ENCODE results near the gene LENEP.

LENEP gene

DNA sequence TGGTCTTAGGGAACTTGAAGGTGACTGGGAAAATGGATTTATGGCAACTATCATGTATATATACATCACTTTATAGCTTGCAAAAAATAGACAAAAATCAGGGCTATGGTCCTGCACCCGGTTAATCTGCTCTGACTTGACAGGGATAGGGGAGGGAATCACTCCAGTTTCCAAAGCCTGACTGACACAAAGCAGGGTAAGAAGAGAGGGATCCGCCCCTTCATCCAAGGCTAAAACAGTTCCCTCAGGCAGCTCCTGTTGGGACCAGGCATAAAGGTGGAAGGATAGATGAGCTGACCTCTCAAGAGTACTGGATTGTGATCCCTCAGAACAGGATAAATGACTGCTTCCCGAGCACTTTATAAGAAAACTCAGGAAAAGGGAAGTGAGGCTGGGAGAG, 38.8 kb upstream of the LENEP start:
- H2AFZ ChIP-seq (ENCODE audit: low read length) = no peak overlapping the region
- H4K20me1 ChIP-seq (ENCODE audit: insufficient read depth, low read length) = no peaks in the 10 kb centered on the region
- no peaks in the 10 kb centered on the region for H3K9me3 ChIP-seq (replicated peaks; ENCODE audit: insufficient read depth, low read length)
- peaks cover 84% of the 10 kb centered on the region for H3F3A ChIP-seq (ENCODE audit: insufficient read depth, low read length)
- no peak for DNase-seq
- peak overlapping the region; percentile 90 for H3K4me2 ChIP-seq (ENCODE audit: low read depth, low read length)
- peak overlapping the region; percentile 80 for H3K4me3 ChIP-seq (ENCODE audit: low read length)
- H3K27ac ChIP-seq (ENCODE audit: low read length) = peak overlapping the region; percentile 95
- peaks cover 40% of the 10 kb centered on the region for H3K4me1 ChIP-seq (ENCODE audit: low read length)
- H3K36me3 ChIP-seq (replicated peaks; ENCODE audit: insufficient read depth, low read length) = 0 out of 2 replicates have a peak, but pooled peaks cover 8% of the 10 kb centered on the region
- H3K9me2 ChIP-seq (replicated peaks; ENCODE audit: insufficient read depth, low read length) = no peaks in the 10 kb centered on the region
- TF ChIP-seq, protein P1, sequence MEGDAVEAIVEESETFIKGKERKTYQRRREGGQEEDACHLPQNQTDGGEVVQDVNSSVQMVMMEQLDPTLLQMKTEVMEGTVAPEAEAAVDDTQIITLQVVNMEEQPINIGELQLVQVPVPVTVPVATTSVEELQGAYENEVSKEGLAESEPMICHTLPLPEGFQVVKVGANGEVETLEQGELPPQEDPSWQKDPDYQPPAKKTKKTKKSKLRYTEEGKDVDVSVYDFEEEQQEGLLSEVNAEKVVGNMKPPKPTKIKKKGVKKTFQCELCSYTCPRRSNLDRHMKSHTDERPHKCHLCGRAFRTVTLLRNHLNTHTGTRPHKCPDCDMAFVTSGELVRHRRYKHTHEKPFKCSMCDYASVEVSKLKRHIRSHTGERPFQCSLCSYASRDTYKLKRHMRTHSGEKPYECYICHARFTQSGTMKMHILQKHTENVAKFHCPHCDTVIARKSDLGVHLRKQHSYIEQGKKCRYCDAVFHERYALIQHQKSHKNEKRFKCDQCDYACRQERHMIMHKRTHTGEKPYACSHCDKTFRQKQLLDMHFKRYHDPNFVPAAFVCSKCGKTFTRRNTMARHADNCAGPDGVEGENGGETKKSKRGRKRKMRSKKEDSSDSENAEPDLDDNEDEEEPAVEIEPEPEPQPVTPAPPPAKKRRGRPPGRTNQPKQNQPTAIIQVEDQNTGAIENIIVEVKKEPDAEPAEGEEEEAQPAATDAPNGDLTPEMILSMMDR (IDR thresholded peaks at IDR 0.05; ENCODE audit: low read length) = no peak
- peak overlapping the region; percentile 92 for H3K9ac ChIP-seq (ENCODE audit: low read length)
- no peaks in the 10 kb centered on the region for H3K27me3 ChIP-seq (replicated peaks; ENCODE audit: insufficient read depth, low read length)
- peaks cover 71% of the 10 kb centered on the region for H3K79me2 ChIP-seq (ENCODE audit: low read length)

DNA sequence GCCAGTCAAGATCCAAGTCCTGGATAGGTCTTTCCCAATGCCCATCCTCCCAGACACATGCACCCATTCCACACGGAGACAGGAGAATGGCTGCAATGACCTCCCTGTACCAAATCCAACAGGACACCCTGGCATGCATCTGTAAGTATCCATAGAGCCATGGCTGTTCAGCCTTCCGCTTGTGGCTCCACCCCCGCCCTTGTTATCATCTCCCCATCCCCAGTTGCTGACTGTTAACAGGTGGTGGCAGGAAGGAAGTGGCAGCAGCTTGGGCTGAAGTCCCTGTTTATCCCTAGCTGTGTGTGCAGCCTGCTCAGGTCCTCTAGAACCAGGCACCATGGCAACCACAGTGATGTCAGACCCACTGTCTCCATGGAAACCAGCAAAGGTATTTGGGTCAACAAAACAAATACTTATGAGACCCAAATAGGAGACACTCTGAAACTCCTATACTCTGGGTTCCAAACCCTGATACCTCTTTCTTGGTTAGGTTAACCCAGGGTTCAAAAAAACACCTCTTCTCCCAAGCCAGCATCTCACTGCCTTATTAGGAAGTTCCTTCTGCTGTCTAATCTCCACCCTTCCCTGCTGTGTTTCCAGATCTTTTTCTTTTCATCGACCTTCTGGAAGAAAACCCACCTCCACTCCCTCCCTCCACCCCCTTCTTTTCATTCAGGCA, 38.2 kb upstream of the LENEP start:
- H3K4me3 ChIP-seq (ENCODE audit: low read length) = peak overlapping the region; percentile 80
- H3K27ac ChIP-seq (ENCODE audit: low read length) = peak overlapping the region; percentile 95
- H3K4me1 ChIP-seq (ENCODE audit: low read length) = peaks cover 40% of the 10 kb centered on the region
- peak overlapping the region; percentile 92 for H3K9ac ChIP-seq (ENCODE audit: low read length)
- no peaks in the 10 kb centered on the region for H3K27me3 ChIP-seq (replicated peaks; ENCODE audit: insufficient read depth, low read length)
- no peaks in the 10 kb centered on the region for H3K9me2 ChIP-seq (replicated peaks; ENCODE audit: insufficient read depth, low read length)
- peak; percentile 100 for DNase-seq
- TF ChIP-seq EZH2phosphoT487 (IDR thresholded peaks at IDR 0.05; ENCODE audit: low read length) (no peak), EZH2 (optimal IDR thresholded peaks at IDR 0.05; ENCODE audit: low read depth, low read length) (no peak)
- TF ChIP-seq, protein P1 (IDR thresholded peaks at IDR 0.05; ENCODE audit: low read length) = no peak
- 0 out of 2 replicates have a peak, but pooled peaks cover 8% of the 10 kb centered on the region for H3K36me3 ChIP-seq (replicated peaks; ENCODE audit: insufficient read depth, low read length)
- H3K79me2 ChIP-seq (ENCODE audit: low read length) = peaks cover 74% of the 10 kb centered on the region
- H4K20me1 ChIP-seq (ENCODE audit: insufficient read depth, low read length) = no peaks in the 10 kb centered on the region
- H2AFZ ChIP-seq (ENCODE audit: low read length) = no peak overlapping the region
- H3K9me3 ChIP-seq (replicated peaks; ENCODE audit: insufficient read depth, low read length) = no peaks in the 10 kb centered on the region
- H3F3A ChIP-seq (ENCODE audit: insufficient read depth, low read length) = peaks cover 84% of the 10 kb centered on the region
- peak overlapping the region; percentile 90 for H3K4me2 ChIP-seq (ENCODE audit: low read depth, low read length)

DNA sequence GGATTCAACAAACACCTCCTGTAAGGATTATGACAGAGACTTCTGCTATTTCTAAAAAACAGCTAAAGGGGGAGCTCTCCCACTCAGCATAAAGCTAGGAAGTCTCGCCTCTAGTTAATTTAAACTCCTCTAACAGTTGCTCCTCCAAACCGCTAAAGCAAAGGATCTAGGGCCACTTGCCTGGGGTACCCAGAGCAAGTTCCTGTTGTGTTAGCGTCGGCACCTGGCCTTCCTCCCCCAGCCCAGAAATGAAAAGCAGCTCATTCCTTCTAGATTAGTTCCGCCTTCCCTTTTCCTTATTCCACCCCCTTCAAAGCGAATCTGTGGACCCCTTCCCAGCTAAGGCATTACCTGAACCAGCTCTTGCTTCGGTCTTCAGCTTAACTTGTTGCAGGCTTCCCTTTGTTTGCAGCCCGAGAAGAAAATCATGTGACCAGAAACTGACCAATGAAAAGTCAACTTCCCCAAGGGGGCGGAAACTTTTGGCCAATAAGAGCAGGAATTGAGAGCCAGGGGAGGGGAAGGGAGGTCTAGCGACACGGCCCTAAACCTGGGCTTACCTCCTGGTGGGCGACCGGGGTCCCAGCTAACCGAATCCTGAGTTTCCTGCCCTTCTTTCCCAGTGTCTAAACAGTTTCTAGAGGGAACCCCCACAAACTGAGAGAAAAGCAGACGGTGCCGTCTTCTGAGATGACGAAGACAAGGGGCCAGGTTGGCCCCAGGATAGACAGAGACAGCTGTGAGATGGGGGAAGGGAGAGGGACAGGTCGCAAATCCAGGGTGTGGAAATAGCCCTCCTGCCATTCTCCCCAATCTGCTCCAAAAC, 37.5 kb upstream of the LENEP start, which contains the start of gene PBXIP1:
PBXIP1 (minus strand) TSS at position 382 of the 826 bp plus-strand sequence. CDS start 2,378 bp downstream, outside the sequence.
- TF ChIP-seq, protein P1 (IDR thresholded peaks at IDR 0.05; ENCODE audit: low read length) = peak; percentile 50
- TF ChIP-seq EZH2phosphoT487 (IDR thresholded peaks at IDR 0.05; ENCODE audit: low read length) = no peak
- Histone ChIP-seq H3K36me3 (replicated peaks; ENCODE audit: insufficient read depth, low read length) (0 out of 2 replicates have a peak, but pooled peaks cover 3% of the 10 kb centered on the region), H3K9me3 (replicated peaks; ENCODE audit: insufficient read depth, low read length) (no peaks in the 10 kb centered on the region), H3K27me3 (replicated peaks; ENCODE audit: insufficient read depth, low read length) (no peaks in the 10 kb centered on the region), H3K9me2 (replicated peaks; ENCODE audit: insufficient read depth, low read length) (no peaks in the 10 kb centered on the region), H3K4me1 (ENCODE audit: low read length) (peaks cover 32% of the 10 kb centered on the region), H3F3A (ENCODE audit: insufficient read depth, low read length) (peaks cover 83% of the 10 kb centered on the region), H4K20me1 (ENCODE audit: insufficient read depth, low read length) (no peaks in the 10 kb centered on the region), H3K27ac (ENCODE audit: low read length) (peak within 1 kb of the TSS; percentile 95), H3K79me2 (ENCODE audit: low read length) (peaks cover 74% of the 10 kb centered on the region), H3K9ac (ENCODE audit: low read length) (peak within 1 kb of the TSS; percentile 92), H3K4me2 (ENCODE audit: low read depth, low read length) (peak within 1 kb of the TSS; percentile 90), H2AFZ (ENCODE audit: low read length) (no peak within 1 kb of the TSS), H3K4me3 (ENCODE audit: low read length) (peak within 1 kb of the TSS; percentile 80)
- DNase-seq = peak; percentile 96
